LNCaP clone FGC (cell line): ENCODE data around the gene GH1.
"Not testable (repeated sequence)": the region's sequence is repeated elsewhere in the genome, so short reads cannot be mapped to it uniquely, and the experiment has no call there.

Experiments used
- DNase-seq: peaks from one replicate; pipeline ENCODE4 v3.0.0-alpha.2; 2011; ENCODE audit warnings: low read depth
- H3K4me3 ChIP-seq: 2 replicates; pipeline ENCODE4 v1.5.1; 2011; ENCODE audit warnings: mild to moderate bottlenecking, low read depth, low read length, control low read depth
- TF ChIP-seq, protein P1 (sequence below): IDR thresholded peaks from 2 replicates; pipeline ENCODE4 v1.5.1; 2012; ENCODE audit warnings: mild to moderate bottlenecking; ENCODE audit not compliant: control insufficient read depth, insufficient read depth; ENCODE audit errors: extremely low read depth

The GH1 gene

DNA sequence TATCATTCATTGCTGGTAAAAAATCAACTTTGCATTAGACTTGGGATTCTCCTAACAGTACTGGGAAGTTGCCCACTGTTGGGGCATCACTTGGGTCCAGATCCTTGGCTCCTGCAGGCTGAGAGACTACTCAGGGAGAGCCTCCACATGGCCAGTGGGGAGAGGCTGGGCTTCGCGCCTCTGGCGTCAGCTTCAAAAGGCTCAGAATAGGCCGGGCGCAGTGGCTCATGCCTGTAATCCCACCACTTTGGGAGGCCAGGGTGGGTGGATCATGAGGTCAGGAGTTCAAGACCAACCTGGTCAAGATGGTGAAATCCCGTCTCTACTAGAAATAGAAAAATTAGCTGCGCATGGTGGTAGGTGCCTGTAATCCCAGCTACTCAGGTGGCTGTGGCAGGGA lies 4.2 kb downstream of the GH1 start:
- TF ChIP-seq, protein P1, sequence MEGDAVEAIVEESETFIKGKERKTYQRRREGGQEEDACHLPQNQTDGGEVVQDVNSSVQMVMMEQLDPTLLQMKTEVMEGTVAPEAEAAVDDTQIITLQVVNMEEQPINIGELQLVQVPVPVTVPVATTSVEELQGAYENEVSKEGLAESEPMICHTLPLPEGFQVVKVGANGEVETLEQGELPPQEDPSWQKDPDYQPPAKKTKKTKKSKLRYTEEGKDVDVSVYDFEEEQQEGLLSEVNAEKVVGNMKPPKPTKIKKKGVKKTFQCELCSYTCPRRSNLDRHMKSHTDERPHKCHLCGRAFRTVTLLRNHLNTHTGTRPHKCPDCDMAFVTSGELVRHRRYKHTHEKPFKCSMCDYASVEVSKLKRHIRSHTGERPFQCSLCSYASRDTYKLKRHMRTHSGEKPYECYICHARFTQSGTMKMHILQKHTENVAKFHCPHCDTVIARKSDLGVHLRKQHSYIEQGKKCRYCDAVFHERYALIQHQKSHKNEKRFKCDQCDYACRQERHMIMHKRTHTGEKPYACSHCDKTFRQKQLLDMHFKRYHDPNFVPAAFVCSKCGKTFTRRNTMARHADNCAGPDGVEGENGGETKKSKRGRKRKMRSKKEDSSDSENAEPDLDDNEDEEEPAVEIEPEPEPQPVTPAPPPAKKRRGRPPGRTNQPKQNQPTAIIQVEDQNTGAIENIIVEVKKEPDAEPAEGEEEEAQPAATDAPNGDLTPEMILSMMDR: no peak
- no peak for DNase-seq
- H3K4me3 ChIP-seq: no peak overlapping the region

DNA sequence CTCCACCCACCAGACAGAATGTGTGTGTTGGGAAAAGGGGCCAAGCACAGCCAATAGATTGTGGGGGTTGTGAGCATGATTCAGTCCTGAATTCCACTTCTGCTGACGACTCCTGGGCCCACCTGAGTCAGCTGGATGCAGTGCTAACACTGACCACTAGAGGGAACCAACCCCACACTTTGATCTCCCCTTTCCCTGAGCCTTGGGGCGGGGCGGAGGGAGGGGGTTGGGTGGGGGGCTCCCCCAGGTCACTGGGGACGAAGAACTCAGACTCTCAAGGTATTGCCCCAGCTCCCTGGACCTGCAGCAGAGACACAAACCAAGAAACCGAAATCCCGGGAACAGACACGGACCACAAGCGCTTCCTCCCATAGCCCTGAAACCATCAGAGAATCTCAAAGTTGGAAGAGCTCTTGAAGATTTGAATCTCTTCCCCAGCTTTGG lies 7.0 kb downstream of the GH1 start:
- TF ChIP-seq, protein P1: peak; percentile 75
- no peak for DNase-seq
- H3K4me3 ChIP-seq: no peak overlapping the region

DNA sequence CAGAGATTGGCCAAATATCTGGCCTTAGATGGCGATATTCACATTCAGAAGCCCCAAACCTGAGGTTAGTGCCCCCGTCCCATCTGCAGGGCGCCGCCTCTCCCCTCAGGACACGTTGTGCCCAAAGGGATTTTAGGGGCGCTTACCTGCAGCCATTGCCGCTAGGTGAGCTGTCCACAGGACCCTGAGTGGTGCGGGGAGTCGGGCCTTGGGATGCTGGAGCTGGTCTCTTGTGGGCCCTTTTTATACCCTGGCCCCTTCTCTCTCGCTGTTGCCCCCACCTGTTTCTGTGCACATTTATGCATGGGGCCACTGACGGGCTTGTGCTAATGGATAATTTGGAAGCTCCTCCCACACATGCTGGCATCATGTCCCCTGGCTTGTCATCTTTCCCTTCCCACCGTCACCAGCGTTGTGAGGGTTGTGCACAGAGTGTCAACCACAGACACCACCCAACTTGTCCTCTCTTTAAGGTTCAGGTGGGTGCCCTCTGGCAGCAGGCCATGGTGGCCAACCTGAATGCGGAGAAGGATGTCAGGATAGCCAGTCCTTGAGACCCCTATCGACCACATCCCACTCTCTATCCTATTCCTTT lies 7.5 kb downstream of the GH1 start, which contains the start of gene CSHL1:
CSHL1 (minus strand) TSS at position 218 of the 595 bp plus-strand sequence; CDS start at position 156, 62 bp downstream.
- TF ChIP-seq, protein P1: no peak
- no peak within 1 kb of the TSS for H3K4me3 ChIP-seq
- DNase-seq: no peak

DNA sequence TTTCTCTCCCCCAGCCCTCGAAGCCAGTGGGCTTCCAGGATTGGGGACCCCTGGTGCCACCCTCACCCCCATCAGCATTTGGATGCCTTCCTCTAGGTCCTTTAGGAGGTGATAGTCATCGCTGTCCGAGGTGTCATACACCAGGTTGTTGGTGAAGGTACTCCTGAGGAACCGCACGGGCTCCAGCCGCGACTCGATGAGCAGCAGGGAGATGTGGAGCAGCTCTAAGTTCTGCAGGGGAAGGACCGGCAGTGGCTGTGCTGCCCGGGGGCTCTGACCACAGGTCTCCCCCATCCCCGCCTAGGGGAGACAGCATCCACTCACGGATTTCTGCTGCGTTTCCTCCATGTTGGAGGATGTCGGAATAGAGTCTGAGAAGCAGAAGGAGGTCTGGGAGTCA lies 8.5 kb downstream of the GH1 start:
- no peak for DNase-seq
- H3K4me3 ChIP-seq: no peak overlapping the region
- TF ChIP-seq, protein P1: no peak

DNA sequence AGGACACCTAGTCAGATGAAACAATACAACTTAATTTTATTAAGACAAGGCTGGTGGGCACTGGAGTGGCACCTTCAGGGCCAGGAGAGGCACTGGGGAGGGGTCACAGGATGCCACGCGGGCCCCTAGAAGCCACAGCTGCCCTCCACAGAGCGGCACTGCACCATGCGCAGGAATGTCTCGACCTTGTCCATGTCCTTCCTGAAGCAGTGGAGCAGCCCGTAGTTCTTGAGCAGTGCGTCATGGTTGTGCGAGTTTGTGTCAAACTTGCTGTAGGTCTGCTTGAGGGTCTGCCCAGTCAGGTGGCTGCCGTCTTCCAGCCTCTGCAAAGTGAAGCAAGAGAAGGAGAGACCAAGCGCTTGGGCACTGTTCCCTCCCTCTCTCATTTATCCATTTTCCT lies 9.1 kb downstream of the GH1 start:
- not testable (repeated sequence) for DNase-seq, H3K4me3 ChIP-seq

DNA sequence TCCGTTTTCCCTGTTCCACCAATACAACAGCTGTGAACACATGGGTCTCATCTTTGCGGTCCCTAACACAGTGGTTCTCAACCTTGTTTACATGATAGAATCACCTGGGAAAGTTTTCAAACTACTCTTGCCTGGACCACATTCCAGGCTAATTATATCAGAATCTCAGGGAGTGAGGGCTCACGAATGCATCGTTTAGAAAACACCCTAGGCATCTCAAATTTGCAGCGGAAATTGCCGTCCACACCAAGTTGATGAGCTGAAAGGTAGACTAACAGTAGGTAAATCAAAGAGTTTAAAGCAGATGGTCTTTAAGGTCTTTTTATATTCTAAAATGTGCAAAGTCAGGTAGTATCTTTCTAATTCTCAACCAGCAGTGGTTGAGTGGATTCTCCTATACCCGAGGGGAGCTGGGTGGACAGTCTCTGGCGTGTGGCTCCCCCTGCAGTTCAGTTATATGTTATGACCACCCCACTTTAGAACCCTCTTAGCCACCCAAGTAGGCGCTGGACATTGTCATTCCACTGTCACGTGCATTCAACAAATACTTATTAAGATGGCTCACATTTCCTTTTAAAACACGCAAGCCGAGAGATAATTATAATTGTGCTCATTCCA lies 11.4 kb downstream of the GH1 start:
- not testable (repeated sequence) for DNase-seq, H3K4me3 ChIP-seq

DNA sequence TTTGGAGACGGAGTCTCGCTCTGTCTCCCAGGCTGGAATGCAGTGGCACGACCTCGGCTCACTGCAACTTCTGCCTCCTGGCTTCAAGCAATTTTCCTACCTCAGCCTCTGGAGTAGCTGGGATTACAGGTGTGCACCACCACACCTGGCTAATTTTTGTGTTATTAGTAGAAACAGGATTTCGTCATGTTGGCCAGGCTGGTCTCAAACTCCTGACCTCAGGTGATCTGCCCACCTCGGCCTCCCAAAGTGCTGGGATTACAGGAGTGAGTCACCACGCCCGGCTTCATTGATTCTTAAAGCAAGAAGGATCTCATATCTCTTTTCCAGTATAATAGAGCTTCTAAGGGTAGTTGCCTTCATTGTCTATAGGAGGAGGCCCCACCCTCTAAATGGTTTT lies 13.8 kb downstream of the GH1 start:
- H3K4me3 ChIP-seq, DNase-seq: not testable (repeated sequence)

DNA sequence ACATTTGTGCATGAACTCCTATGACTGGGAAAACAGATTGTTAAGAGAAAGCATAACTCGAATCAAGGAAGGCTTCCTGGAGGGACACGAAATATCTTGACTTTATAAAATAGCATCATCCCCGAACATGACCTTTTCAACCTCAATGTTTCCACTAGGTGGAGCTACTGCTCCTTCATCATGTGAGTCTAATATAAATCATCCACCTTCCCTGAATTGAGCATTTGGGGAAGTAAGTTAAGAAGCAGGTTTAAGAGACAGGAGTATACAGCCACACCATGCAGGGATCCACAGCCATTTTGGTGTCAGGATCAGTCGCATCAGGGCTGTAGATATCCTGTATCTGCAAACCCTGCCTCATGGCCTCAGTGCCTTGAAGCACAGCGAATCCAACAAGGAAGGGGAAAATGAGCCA lies 14.8 kb downstream of the GH1 start:
- H3K4me3 ChIP-seq, DNase-seq: not testable (repeated sequence)
- TF ChIP-seq, protein P1: peak; percentile 44

DNA sequence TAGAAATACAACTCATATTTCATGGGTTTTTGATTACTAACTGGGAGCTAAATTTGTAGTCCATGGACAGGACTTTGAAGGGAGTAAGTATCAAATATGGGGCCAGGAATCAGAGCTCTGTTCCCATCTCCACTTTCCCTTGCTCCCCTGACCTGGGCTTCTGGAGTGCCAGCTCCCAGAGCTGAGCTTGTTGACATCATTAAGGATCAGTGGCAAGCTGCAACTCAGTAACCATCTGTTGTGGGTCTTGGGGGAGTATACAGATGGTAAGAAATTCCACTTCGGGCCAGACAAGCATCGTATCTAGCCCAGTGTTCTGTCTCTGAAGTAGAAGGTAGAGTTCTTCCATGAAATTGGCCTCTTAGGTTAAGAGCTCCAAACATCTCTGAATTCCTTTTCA lies 16.7 kb downstream of the GH1 start:
- not testable (repeated sequence) for H3K4me3 ChIP-seq, DNase-seq

DNA sequence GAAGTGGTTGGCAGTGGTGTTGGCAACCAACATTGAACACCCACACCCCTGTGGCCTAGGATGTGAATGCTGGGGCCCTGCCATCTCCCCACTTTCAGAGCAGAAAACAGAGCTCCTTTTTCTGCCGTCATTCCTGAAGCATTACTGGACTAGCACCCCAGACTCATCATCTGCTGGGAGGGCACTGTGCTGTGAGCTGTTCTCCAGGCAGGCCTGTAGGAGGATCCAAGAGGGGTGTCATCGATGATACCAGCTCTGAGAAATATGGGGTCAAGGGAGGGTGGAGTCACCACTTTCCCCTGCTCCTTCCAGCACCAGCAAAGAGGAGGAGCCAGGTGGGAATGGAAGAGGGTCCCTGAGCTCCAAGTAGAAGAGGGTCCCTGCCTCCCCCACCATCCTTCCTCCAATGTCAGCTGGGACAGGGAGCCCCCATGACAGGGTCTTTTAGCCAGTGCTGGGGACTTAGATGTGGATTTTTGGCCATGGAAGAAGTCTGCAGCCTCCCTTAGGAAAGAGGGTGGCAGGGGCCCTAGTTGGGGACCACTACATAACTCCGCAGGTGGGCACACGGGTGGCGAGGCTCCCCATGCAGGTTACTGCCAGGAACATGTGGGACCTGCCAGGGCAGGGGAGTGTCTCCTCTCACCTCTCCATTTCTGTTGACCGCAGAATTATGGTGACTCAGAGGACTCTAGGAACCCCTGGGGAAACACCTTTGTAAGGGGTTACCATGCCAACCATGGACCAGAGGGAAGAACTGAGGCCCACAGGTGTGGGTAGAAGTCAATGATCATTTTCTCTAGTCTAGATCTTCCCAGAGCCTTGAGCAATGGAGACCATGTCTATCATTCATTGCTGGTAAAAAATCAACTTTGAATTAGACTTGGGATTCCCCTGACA lies 19.5 kb downstream of the GH1 start:
- H3K4me3 ChIP-seq, DNase-seq: not testable (repeated sequence)

DNA sequence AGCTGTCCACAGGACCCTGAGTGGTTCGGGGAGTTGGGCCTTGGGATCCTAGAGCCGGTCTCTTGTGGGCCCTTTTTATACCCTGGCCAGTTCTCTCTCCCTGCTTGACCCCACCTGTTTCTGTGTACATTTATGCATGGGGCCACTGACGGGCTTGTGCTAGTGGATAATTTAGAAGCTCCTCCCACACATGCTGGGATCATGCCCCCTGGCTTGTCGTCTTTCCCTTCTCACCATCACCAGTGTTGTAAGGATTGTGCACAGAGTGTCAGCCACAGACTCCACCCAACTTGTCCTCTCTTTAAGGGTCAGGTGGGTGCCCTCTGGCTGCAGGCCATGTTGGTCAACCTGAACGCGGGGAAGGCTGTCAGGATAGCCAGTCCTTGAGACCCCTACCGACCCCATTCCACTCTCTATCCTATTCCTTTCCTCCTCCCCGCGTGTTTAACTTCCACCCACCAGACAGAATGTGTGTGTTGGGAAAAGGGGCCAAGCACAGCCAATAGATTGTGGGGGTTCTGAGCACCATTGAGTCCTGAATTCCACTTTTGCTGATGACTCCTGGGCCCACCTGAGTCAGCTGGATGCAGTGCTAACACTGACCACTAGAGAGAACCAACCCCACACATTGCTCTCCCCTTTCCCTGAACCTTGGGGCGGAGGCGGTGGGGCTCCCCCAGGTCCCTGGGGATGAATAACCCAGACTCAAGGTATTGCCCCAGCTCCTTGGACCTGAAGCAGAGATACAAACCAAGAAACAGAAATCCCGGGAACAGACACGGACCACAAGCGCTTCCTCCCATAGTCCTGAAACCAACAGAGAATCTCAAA lies 21.9 kb downstream of the GH1 start, which contains the start of gene CSH1:
CSH1 (minus strand) TSS at position 51 of the 831 bp plus-strand sequence. CDS start 63 bp downstream, outside the sequence.
- DNase-seq: not testable (repeated sequence)

DNA sequence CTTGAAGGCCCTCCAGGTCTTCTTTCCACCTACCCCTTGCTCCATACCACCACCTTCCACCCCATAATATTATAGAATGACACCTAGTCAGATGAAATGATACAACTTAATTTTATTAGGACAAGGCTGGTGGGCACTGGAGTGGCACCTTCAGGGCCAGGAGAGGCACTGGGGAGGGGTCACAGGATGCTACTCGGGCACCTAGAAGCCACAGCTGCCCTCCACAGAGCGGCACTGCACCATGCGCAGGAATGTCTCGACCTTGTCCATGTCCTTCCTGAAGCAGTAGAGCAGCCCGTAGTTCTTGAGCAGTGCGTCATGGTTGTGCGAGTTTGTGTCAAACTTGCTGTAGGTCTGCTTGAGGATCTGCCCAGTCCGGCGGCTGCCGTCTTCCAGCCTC lies 23.8 kb downstream of the GH1 start:
- not testable (repeated sequence) for DNase-seq

More for the DNA sequence above, 21.9 kb downstream of the GH1 start, which contains the start of gene CSH1:
- H3K4me3 ChIP-seq: not testable (repeated sequence)

More for the DNA sequence above, 23.8 kb downstream of the GH1 start:
- not testable (repeated sequence) for H3K4me3 ChIP-seq
